ENCODE results near the gene PHLDA3.

PHLDA3 gene

GRCh38 chr1:201499795-201500669, 31.0 kb upstream of the PHLDA3 start:
- Histone ChIP-seq H3K9ac (ENCODE audit: low read length) (no peak overlapping the region), H3K4me3 (ENCODE audit: low read depth, low read length, poor library complexity, severe bottlenecking) (no peak overlapping the region), H3F3A (ENCODE audit: insufficient read depth, low read length) (no peaks in the 10 kb centered on the region), H3K4me2 (ENCODE audit: low read length) (no peak overlapping the region), H3K4me1 (ENCODE audit: insufficient read depth, low read length, severe bottlenecking) (peaks cover 30% of the 10 kb centered on the region), H3K27me3 (ENCODE audit: insufficient read depth, low read length) (no peaks in the 10 kb centered on the region), H3K36me3 (ENCODE audit: insufficient read depth, low read length) (peaks cover 16% of the 10 kb centered on the region), H3K9me2 (ENCODE audit: low read depth, low read length) (no peaks in the 10 kb centered on the region), H4K20me1 (ENCODE audit: insufficient read depth, low read length) (no peaks in the 10 kb centered on the region), H2AFZ (ENCODE audit: low read length) (no peak overlapping the region), H3K79me2 (ENCODE audit: insufficient read depth, low read length) (no peaks in the 10 kb centered on the region), H3K27ac (ENCODE audit: low read depth, low read length, poor library complexity, severe bottlenecking) (no peak overlapping the region), H3K9me3 (ENCODE audit: low read length) (no peaks in the 10 kb centered on the region)
- TF ChIP-seq CTCF (IDR thresholded peaks at IDR 0.05; ENCODE audit: low read length) = no peak
- TF ChIP-seq EZH2 (IDR thresholded peaks at IDR 0.05; ENCODE audit: borderline replicate concordance, low read length) = no peak

GRCh38 chr1:201499191-201499590, 30.2 kb upstream of the PHLDA3 start:
- no peaks in the 10 kb centered on the region for H4K20me1 ChIP-seq (ENCODE audit: insufficient read depth, low read length)
- no peak overlapping the region for H2AFZ ChIP-seq (ENCODE audit: low read length)
- peaks cover 23% of the 10 kb centered on the region for H3K36me3 ChIP-seq (ENCODE audit: insufficient read depth, low read length)
- H3K9me3 ChIP-seq (ENCODE audit: low read length) = no peaks in the 10 kb centered on the region
- H3K79me2 ChIP-seq (ENCODE audit: insufficient read depth, low read length) = no peaks in the 10 kb centered on the region
- H3K4me2 ChIP-seq (ENCODE audit: low read length) = no peak overlapping the region
- H3K27ac ChIP-seq (ENCODE audit: low read depth, low read length, poor library complexity, severe bottlenecking) = no peak overlapping the region
- H3K9me2 ChIP-seq (ENCODE audit: low read depth, low read length) = no peaks in the 10 kb centered on the region
- no peaks in the 10 kb centered on the region for H3K27me3 ChIP-seq (ENCODE audit: insufficient read depth, low read length)
- H3K9ac ChIP-seq (ENCODE audit: low read length) = no peak overlapping the region
- no peak for TF ChIP-seq CTCF (IDR thresholded peaks at IDR 0.05; ENCODE audit: low read length)
- TF ChIP-seq EZH2 (IDR thresholded peaks at IDR 0.05; ENCODE audit: borderline replicate concordance, low read length) = no peak
- no peaks in the 10 kb centered on the region for H3F3A ChIP-seq (ENCODE audit: insufficient read depth, low read length)
- H3K4me1 ChIP-seq (ENCODE audit: insufficient read depth, low read length, severe bottlenecking) = peaks cover 22% of the 10 kb centered on the region
- no peak overlapping the region for H3K4me3 ChIP-seq (ENCODE audit: low read depth, low read length, poor library complexity, severe bottlenecking)

GRCh38 chr1:201498621-201499020, 29.6 kb upstream of the PHLDA3 start:
- Histone ChIP-seq H3K27ac (ENCODE audit: low read depth, low read length, poor library complexity, severe bottlenecking) (no peak overlapping the region), H3K4me3 (ENCODE audit: low read depth, low read length, poor library complexity, severe bottlenecking) (no peak overlapping the region), H3K36me3 (ENCODE audit: insufficient read depth, low read length) (peaks cover 29% of the 10 kb centered on the region), H3K79me2 (ENCODE audit: insufficient read depth, low read length) (no peaks in the 10 kb centered on the region), H4K20me1 (ENCODE audit: insufficient read depth, low read length) (no peaks in the 10 kb centered on the region), H3F3A (ENCODE audit: insufficient read depth, low read length) (no peaks in the 10 kb centered on the region), H3K27me3 (ENCODE audit: insufficient read depth, low read length) (no peaks in the 10 kb centered on the region), H2AFZ (ENCODE audit: low read length) (no peak overlapping the region), H3K9me2 (ENCODE audit: low read depth, low read length) (no peaks in the 10 kb centered on the region), H3K9me3 (ENCODE audit: low read length) (no peaks in the 10 kb centered on the region), H3K9ac (ENCODE audit: low read length) (no peak overlapping the region), H3K4me1 (ENCODE audit: insufficient read depth, low read length, severe bottlenecking) (peaks cover 16% of the 10 kb centered on the region), H3K4me2 (ENCODE audit: low read length) (no peak overlapping the region)
- TF ChIP-seq EZH2 (IDR thresholded peaks at IDR 0.05; ENCODE audit: borderline replicate concordance, low read length) = no peak
- no peak for TF ChIP-seq CTCF (IDR thresholded peaks at IDR 0.05; ENCODE audit: low read length)
